Stimulated activated CD8-positive, alpha-beta memory T cell treated with anti-CD3 and anti-CD28 coated beads, Interleukin-4, amount 100 ng/mL, for 1 hour (primary cell): ENCODE results near the gene MAML3.

Experiments
- DNase-seq, 2 donors: peaks; one replicate each; pipeline ENCODE4 v3.0.0-alpha.2; 2020; ENCODE audit warnings: low read depth in 2 of 2, low spot score in 1 of 2

The MAML3 gene

DNA sequence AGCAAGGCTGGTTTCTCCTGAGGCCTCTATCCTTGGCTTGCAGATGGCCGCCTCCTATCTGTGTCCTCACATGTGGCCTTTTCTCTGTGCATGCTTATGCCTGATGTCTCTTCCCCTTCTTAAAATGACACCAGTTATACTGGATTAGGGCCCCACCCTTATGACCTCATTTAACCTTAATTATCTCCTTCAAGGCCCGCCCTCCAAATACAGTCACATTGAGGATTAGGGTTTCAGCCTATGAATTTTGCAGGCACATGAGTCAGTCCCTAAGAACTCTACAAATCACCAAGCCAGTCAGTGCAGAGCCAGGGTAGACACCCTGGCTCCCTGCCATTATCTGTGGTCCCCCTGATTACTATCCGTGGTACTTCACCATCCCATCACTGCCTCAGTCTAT is 51.6 kb downstream of the MAML3 start:
- no peak for DNase-seq

DNA sequence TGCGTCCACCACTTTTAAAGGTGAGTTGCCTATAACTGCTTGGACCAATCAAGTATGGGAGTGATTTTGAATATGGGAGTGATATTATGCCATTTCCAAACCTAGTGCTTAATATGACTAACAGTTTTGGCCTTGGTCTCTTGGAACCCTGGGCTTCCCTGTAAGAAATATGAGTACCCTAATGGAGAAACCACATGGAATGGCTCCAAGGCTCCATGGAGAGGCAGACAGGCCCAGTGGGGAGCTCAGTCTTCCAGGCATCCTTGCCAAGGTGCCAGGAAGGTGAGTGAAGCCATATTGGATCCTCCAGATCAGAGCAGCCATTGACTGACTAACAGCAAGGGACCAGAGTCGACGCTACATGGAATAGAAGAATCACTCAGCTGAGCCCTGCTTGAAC is 53.2 kb downstream of the MAML3 start:
- no peak for DNase-seq

DNA sequence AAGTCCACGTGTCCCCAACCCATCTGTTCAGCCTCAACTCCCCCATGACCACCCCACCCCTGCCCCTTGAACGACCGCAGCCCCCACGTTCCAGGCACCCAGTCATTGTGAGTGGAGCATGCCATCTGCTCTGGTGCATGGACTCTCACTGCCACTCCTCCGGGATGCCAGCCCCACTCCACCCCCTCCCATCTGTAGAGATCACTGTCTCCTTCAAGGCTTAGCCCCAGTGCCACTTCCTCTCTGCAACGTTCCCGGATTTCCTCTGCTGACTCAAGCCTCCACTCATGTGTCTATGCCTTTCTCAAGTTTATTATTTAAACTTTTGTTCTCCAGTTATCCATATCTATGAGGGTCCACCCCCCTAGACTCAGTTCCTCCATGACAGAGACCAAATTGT is 54.0 kb downstream of the MAML3 start:
- no peak for DNase-seq

DNA sequence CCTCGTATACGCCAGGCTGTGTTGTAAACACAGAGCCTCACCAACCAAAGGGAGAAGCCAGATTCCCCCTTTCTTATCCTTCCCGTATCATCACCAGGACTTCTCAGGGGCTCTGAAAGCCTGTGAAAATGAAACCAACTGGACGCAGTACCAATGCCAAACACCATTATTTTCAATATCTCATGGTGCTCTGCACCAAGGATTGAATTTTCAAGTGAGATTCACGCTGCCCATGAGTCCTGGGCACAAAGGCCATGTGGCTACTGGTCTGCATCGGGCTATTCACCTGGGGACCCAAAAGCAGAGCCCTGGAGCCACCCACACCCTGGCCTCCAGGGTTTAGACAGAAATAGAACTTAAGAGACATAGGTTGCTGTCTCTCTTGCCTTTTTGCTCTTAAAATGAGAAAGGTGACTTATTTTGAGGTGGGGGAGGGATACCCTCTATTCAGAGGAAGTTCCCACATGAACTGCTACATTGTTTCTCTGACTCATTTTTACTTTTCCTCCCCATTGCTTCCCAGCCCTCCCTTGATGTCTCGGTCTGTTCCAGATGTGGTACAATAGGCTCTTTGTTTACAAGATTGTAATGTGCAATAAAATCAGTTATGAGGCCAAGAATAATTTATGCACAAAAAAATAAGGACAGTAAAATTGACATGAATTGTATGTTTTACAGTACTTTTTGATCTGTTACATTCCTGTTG is 55.4 kb downstream of the MAML3 start:
- no peak for DNase-seq

DNA sequence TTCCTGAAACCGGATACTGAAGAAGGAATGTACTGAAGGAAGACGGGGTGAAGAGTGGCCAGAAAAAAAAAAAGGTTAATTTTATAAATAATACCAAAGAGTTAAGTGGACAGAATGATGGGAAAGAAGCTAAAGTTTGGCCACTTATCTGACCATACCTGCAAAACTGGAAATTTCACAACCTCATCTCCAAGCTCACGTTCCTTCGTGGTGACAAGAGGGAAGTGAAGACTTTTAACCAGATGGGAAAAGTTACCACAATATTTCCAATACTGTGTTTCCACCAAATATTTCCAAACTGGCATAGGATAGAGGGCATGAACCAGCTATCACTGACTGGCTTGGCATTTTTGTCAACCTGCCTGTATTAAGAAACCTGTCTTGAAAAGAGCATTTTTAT is 56.4 kb downstream of the MAML3 start:
- no peak for DNase-seq

DNA sequence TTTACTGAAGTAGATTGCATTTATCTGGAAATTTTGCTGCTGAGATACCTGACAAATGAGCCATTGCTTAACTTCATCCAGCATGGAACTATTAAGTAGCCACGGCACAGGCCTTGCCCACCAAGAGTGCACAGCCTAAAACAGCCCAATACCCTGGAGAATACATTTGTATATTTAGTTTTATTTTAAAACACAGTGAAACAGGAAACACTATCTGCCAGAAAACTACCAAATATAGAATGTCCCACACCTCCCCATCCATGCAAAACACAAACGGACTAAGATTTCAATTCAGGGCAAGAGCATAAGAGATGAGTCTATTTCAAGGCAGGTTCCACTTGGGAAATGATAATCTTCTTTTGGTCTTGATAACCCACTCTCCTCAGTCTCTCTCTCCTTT is 57.1 kb downstream of the MAML3 start:
- no peak for DNase-seq

DNA sequence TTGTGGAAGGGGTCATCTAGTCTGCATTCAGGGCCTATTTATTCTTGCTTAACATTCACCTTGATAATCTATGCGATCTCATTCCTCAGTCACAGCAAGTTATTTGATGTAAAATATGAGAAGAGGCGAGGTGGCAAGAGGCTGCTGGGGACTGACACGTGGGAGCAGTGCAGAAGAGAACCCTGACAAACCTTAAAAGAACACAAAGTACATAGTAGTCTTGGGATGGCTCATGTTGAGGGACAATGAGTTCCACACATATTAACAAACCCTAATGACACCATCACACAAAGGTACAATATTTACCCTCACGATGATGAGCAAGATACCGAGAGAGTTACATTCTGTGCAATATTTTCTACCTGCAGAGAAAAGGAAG is 57.5 kb downstream of the MAML3 start:
- no peak for DNase-seq

DNA sequence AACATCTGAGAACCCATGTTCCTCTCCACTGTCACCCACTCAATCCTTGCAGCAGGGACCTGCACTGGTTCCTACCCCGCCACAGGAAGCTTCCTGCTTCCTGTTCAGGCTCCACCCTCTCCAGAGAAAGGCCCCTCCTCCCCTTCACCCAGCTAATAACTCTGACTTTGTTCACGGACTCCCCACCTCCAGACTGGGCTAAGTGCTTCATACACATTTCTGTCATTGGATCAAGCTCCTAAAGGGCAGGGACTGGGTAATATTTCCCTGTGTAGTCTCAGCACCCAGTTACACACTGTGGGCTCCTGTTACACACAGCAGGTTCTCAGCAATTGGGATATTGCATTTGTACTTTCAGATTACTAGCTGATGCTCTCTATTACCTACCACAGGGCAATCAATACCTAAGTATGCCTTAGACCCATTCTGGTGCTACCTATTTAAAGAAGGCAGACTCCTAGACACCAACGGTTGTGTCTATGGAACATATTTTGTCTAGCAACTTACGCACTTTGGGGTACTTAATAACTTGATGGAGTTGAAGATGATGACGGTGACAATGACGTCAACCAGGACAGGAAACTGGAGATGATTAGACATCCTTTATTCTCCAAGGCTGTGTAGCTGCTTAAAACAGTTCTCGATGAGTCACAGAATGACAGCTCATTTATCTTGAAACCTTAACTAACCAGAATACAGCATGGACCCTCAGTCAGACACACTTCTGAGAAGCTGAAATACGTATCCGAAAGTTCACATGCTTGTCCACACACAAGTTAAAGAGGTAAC is 58.1 kb downstream of the MAML3 start:
- no peak for DNase-seq

DNA sequence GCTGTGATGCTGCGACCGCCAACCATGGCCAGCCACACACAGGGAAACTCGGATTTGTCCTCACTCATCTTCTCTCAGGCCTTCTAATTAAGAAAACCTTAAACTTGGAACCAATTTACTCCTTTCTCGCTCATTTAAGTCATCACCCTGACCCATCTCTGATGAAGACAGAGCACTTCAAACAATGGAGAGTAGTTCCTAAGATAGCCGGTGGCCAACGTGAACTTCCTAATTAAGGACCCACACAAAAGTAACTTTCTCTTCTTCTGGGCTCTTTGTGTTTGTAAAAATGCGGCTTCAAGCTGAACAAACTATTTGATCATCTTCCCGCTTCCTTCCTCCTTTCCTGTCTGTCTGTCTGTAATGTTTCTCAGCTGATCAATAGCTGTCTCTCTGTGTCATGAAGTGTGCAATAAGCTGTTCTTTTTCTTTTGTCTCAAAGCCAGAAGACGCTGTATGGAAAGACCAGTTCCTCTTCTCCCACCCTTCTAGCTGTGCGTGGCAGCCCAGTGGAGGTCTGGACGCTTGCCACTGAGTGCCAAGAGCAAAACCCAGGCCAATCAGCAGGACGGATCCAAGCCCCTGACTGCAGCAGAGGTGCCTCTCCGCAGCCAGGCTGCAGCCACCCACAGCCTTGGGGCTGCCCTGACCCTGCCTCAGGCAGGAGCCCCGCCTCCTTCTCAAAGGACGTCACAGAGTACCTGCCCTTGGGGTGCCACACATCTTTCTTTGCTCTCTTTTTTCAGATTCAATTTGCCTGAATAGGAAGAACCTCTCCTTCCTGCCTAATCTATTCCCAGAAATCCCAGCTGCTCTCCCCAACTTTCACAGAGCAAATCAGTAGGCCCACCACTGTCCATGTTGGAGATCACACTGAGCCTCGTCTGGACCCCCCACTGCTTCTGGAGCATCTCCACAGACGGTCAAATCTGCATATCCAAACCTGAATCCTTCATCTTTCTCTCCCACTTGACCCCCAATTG is 59.3 kb downstream of the MAML3 start:
- DNase-seq = no peak

DNA sequence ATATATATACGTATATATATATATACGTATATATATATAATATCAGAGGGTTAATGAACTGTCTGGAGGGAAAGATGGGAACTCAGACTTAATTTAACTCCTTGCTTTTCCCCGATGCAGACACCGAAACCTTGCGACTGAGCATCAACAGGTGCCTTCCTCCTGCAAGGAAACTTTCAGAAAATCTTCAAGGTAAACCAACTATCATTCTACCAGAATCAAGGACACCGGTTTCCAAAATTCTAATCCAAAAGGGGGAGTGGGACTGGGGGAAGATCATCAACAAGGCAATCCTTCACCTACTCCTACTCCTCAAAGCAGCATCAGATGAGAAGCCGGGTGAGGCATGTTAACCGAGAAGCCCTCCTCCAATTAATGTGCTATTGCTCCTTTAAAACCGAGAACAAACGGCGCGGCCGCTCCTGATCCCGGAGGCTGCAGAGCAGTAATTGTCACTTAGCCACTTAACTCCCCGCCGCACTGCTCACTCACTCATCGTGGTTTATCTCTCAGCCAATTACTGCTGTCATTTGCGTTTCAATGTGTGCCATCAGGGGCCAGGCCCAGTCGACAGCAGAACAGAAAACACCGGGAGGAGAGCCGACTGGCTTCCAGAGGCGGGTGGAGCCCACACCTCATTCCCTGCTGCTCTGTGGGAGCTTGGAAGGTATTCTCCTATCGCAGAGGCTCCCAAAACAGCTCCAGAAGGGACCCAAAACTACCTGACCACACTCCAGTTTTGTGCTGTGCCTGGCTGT is 61.7 kb downstream of the MAML3 start:
- DNase-seq = no peak

DNA sequence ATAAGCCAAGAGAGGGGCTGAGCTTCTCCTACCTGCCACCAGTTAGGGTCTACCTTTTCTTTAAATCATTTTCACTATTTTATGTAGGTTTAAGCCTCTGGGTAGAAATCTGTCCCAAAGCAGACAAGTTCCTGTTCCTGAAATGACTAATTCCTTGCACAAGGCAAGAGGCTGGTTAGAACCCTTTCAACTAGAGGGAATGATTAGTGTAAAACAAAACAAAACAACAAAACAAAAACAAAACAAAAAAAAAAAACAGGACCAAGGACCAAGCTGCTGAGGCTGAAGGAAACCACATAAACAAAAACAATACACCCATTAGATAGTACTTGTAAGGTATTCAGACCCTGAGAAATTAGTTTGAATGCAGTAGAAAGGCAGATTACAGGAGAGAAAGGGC is 62.7 kb downstream of the MAML3 start:
- no peak for DNase-seq

DNA sequence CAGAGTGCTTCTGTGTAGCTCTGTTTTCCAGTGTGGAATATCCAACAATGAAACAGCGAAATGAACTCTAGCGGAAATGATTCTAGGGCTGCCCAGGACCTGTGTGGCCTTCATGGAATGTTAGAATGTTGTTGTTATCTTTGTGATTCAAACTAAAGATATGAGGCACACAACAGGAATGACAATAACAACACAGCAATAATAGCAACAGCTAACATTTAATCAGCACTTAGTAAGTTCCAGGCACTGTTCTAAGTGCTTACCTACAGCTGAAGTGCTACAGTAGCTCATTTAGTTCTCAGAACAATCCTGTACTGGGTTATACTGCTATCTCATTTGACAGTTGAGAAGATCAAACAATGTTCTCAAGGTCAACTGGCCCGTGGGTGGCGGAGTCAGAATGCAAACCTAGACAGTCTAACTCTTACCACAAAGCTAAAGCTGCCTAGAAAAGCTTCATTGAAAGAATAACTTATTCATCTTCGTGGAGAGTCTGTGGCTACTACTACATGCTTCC is 63.7 kb downstream of the MAML3 start:
- DNase-seq = no peak

DNA sequence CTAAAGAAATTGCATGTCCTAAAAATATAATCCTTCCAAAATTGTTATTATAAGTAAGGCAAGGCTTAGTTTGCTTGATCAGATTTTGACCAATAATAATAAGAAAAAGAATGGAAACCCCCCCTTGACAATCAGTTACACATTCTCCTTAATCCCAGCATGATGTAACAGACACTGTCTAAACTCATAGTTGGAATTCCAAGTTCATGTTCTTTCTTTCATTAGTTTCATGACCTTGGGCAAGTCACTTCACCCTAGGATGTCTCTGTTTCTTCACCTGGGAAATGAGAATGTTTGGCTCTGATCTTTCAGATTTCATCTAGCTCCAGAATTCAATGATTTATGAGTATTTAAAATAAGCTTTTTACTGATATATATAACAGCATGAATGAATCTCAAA is 64.8 kb downstream of the MAML3 start:
- no peak for DNase-seq

DNA sequence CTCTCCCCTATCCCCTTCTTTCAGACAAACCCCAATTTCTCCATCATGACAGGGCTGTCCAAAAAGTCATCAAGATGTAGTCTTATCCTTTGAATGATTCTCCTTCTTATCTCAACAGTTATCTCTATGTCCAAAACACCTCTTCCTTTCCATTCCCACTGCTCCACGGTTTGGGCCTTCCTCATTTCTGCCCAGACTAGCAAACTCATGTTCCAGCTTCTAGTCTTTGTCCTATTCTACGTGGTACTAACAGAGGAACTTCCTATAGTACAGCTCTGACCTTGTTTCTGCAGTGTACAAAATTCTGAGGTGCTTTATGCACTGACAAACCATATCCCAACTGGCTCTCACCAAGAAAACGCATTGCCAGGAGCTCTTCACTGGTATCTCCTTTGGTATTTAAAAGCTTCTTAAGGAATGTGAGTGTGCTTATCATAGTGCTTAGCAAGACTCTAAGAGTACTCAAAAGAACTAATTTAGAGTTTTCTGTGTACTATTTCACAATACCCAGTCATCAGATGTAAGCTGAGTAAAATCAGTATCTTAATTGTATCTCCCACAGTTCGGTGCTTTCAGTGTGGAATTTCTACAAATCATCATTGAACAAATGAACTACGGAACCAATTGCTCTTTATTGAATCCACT is 65.5 kb downstream of the MAML3 start:
- no peak for DNase-seq

DNA sequence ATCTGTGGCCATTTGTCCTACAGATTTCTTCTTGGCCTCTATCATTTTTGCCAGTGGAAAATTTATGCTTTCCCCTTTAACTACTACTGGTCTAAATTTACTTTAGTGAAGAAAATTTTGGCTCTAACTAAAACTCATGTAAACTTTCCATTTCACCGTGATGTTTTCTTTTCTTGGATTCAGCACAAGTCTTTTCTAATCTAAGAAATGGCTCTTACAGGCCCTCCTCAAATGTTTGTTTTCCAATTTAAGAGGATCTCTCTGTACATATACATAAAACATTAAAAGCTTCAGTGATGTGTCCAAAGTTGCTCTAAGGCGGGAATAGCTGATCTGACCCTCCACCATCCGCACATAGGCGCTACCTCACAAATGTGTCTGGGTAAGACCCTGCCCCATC is 68.1 kb downstream of the MAML3 start:
- no peak for DNase-seq

DNA sequence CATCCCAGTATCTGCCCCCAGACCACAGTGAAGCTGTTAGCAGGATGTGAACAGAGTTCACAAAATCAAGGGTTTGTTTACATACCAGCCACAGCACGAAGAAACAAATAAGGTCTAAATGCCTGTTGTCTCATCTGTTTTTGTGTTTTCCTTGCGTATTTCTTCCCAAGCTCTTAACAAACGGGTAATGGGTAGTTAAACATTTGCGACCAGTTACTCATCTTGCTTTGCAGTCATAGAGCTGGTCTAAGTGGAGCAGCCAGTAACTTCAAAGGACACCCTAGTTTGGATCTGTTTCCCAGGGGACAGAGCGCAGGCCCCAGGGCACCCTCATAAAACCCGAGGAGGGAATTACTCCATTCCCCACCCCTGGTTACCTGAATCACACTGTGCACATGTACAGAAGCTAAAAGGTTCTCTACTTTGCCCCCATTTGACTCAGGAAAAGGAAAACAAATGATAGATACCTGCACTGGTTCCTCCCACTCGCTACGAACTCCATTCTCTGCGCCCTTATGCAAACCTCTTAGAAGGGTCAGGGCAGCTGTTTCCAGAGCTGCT is 68.8 kb downstream of the MAML3 start:
- DNase-seq = no peak

DNA sequence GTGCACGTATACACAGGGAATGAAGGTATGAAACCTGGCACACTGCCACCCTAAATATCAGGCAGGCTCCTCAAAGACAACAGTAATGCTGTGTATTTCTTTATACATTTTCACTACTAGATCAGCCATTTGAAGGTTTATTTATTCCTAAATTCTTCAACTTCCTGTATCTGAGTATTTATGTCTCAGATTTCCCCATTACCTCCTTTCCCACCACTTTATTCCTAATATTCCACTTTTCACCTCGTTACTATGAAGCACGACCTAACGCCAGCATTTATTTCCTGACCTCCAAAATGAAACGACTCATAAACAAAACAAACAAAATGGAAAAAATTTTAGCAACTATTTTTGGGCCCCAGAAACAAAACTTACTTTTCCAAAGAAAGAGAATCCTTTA is 69.6 kb downstream of the MAML3 start:
- no peak for DNase-seq

DNA sequence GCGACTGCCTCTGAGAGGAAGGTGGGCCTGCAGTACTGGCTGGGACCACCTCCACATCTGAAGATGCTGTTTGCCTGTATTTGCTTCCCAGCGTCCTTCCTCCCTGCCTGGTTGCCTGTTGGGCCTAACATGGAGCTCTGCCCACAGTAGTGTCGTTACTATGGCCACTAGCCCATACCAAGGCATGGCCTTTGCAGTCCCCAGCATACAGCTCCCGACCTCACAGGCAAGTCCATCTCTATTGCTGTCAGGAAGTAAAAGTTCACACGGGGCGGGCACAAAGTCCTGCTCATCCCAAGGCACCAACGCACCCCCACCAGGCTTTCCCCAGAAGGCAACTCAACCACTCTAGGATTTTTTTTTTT is 71.6 kb downstream of the MAML3 start:
- no peak for DNase-seq

DNA sequence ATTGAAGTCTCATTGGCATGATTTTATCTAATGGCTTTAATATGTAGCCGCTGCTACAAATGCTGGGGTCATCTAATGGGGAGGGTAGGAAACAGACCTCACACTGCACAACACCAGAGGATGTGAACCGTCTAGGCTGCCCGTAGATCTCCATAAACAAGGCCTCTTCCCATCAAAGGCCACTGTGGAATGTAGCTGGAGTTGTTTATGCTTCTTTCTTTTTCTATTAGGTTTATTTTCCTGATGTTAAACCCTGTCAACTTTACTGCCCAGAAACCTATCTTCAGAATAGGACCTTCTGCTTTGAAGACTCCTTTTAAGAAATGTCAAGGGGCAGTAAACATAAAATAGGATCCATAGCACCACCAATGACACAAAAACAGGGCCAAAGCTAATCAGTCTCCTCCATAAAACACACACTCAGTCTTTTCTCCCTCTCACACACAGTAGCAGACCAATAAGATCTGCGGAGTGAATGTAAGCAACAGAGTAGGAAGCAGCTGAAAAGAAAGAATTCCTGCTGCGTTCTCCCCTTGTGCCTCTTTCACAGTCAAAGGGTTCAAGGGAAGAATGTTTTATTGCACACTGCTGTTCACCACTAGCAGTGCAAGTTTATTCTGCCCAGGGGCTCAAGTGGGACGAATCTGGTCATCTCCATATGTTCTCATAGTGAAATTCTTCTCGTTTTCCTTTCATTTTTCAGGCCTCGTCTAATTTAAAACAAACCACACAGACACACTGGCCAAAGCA is 72.2 kb downstream of the MAML3 start:
- DNase-seq = no peak
